Motor neuron (in vitro differentiated cells): Measurements from ENCODE around the gene MS4A10. TPM values are rescaled to one million over a fixed set of nuclear protein-coding genes. Genes with fewer than 3 reads are reported as not detected.

ENCODE experiments used
- ATAC-seq, 8 experiments: fragments of 200-7000 bp; cut with Tn5 transposase; replicated peaks in 6 of 8; 2 replicates each; pipeline ENCODE4 v1.8.0; 2021; ENCODE audit warnings: mild to moderate bottlenecking in 8 of 8, moderate library complexity in 8 of 8
- H3K27ac ChIP-seq, 2 donors: fragments of 250-450 bp; sonication (Bioruptor Pico); 2 replicates each; pipeline ENCODE4 v1.9.0; 2021; ENCODE audit warnings: antibody characterized with exemption in 2 of 2, mild to moderate bottlenecking in 2 of 2, moderate library complexity in 1 of 2
- H3K4me1 ChIP-seq, 2 donors: fragments of 250-450 bp; sonication (Bioruptor Pico); replicated peaks in 1 of 2; 2 replicates each; pipeline ENCODE4 v1.6.1; 2021; ENCODE audit warnings: antibody characterized with exemption in 2 of 2, mild to moderate bottlenecking in 2 of 2, moderate library complexity in 1 of 2
- H3K4me3 ChIP-seq, 5 donors: fragments of 250-450 bp; sonication (Bioruptor Pico); 2 replicates each; pipeline ENCODE4 v1.9.0; 2021; ENCODE audit warnings: antibody characterized with exemption in 5 of 5, mild to moderate bottlenecking in 5 of 5, moderate library complexity in 4 of 5
- WGBS, 10 experiments: fragments of 450-650 bp; shearing (Covaris generic); methylation state at CpG; one replicate each; pipeline ENCODE4 v1.0.0; 2022; 5-methylcytosine and 5-hydroxymethylcytosine counted together
- in situ Hi-C, 9 experiments: fragments of 400-800 bp; cut with MboI; loops; one replicate each; pipeline ENCODE4 v1.15.0; 2021; ENCODE audit warnings: low sequenced_read_pairs in 9 of 9, low pct_unique_long_range_greater_than_20kb in 2 of 9; ENCODE audit not compliant: unreplicated experiment in 9 of 9
- total RNA-seq, 8 experiments: library from RNA; unstranded; fragments of 300-600 nt; gene quantifications; 2 replicates each; pipeline versions ENCODE4 v1.2.3 to v1.2.4, GENCODE V29; 2022

The MS4A10 gene
- total RNA-seq, 8 experiments from 2014 or later = 0.08 to 0.33 (median 0.10) TPM; not detected in 4

DNA sequence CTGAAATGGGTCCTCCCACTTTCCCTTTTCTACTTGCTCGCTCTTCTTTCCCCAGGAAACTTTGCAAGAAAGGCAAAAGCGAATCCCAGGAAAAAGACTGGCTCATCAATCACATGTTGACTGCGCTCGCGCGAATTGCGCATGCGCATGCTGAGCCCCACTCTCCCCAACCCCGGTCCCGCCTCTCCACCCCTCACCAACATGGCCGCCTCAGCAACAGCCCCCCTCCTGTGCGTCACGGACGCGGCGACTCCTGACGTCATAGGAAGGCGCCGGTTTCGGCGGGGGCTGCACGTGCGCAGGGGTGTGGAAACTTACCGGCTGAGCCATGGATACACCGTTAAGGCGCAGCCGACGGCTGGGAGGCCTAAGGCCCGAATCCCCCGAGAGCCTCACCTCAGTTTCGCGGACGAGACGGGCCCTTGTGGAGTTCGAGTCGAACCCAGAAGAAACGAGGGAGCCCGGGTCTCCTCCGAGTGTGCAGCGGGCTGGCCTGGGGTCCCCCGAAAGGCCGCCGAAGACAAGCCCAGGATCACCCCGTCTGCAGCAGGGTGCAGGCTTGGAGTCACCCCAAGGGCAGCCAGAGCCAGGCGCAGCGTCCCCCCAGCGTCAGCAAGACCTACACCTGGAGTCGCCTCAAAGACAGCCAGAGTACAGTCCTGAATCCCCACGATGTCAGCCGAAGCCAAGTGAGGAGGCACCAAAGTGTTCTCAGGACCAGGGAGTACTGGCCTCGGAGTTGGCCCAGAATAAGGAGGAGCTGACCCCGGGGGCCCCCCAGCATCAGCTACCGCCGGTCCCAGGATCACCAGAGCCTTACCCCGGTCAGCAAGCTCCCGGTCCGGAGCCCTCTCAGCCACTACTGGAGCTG lies 56.9 kb downstream of the MS4A10 start, which contains the start of gene CCDC86:
Gene CCDC86, plus strand, starts transcription at position 317 of the 871 bp plus-strand sequence. Its CDS starts 12 bp downstream, at position 329.
- H3K27ac ChIP-seq = peak within 1 kb of the TSS; percentile 31 to 45
- H3K4me3 ChIP-seq = peak within 1 kb of the TSS; percentile 66 to 82 (median 80)
- in situ Hi-C loops = loop anchor here in 4 of 9 experiments (25.0 kb wide), 2 partner anchors 320 to 345 kb away; partner anchors contain the start of gene VPS37C (in 1 of the 4)
- 0 to 2% (median 0%) methylated on average over 1 to 20 of the region's 57 CpGs; no CpG with 5 or more reads in 3 of the 10 experiments for WGBS, 10 experiments
- H3K4me1 ChIP-seq = peaks cover 27 to 29% of the 10 kb centered on the region in 2 donors
- ATAC-seq = peak; percentile 75 to 96 (median 92)

- Histone ChIP-seq H3K4me3 (peak overlapping the region; percentile 66 to 82 (median 80)), H3K27ac (no peak overlapping the region), H3K4me1 (peaks cover 27 to 29% of the 10 kb centered on the region in 2 donors)
- ATAC-seq = no peak
- 0 to 54% (median 17%) methylated on average over 2 to 15 of the region's 23 CpGs for WGBS, 10 experiments
- in situ Hi-C loops = loop anchor here in 4 of 9 experiments (25.0 kb wide), 2 partner anchors 319 to 344 kb away; partner anchors contain the start of gene VPS37C (in 1 of the 4)
These were observed 57.8 kb downstream of the MS4A10 start for GRCh38 chr11:60842668-60843600.

DNA sequence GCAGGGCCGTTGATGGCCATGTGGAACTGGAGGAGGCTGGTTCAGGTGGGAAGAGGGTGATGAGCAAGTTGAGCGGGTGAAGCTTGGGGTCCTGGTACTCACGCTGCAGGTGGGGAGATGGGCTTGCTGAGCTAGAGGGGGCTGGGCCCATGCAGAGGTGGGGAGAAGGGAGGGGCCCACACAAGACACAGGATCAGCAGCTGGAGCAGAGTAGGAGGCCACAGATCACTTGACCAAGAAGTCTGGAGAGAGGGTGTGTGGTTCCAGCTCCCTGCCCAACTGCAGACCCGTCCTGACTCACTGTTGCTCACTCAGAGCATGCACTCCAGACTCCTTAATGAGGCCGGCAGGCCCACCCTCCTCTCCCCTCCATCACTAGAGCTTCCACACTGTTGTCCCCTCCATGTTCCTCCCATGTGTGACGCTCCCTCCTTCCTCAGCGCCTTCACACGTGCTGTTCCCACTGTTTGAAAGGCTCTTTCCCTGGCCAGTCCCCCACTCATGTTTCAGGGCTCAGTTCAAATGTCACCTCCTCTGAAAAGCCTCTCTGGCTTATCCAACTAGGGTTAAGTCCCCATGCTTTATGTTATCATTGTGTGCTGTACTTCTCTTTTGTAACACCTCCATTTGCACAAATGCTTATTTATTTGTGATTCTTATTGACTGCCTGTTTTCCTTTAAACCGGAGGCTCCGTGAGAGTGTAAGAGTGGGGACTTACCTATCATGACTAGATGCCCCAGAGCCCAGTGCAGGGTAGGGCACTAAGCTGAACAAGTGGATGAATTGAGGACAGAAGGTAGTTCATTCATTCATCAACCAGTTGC lies 59.1 kb downstream of the MS4A10 start:
- H3K4me1 ChIP-seq = peaks cover 27 to 29% of the 10 kb centered on the region in 2 donors
- in situ Hi-C loops = loop anchor here in 4 of 9 experiments (25.0 kb wide), 2 partner anchors 318 to 343 kb away; partner anchors contain the start of gene VPS37C (in 1 of the 4)
- no peak overlapping the region for H3K27ac ChIP-seq
- WGBS, 10 experiments = 20 to 100% (median 70%) methylated on average over 1 to 7 of the region's 10 CpGs; no CpG with 5 or more reads in 2 of the 10 experiments
- H3K4me3 ChIP-seq = peak overlapping the region; percentile 66 to 82 (median 80)
- ATAC-seq = peak in 4 of 8 experiments; percentile 2 to 57 (median 20)

DNA sequence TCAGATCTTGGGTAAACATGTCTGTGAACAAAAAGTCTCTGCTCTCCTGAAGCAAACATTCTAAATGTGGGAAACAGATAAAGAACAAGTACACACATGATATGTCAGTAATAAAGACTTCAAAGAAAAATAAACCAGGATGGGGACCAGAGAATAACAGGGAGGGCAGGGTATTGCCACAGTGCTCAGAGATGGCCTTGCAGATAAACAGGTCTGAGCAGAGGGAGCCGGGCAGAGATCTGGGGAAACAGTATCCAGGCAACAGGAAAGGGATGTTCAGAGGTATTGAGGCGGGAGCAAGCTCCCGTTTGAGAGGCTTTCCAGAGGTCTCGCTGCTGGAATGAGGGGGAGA lies 59.7 kb downstream of the MS4A10 start:
- in situ Hi-C loops = loop anchor here in 4 of 9 experiments (25.0 kb wide), 2 partner anchors 317 to 342 kb away; partner anchors contain the start of gene VPS37C (in 1 of the 4)
- Histone ChIP-seq H3K4me3 (peak overlapping the region in 2 of 5 donors; percentile 6 to 82), H3K27ac (no peak overlapping the region), H3K4me1 (peaks cover 27 to 29% of the 10 kb centered on the region in 2 donors)
- WGBS, 10 experiments = 0 to 60% (median 29%) methylated on average over 1 to 4 of the region's 4 CpGs; no CpG with 5 or more reads in 1 of the 10 experiments
- ATAC-seq = peak in 1 of 8 experiments; percentile 45

GRCh38 chr11:60845338-60845737 lies 60.2 kb downstream of the MS4A10 start:
- in situ Hi-C loops = loop anchor here in 4 of 9 experiments (25.0 kb wide), 2 partner anchors 317 to 342 kb away; partner anchors contain the start of gene VPS37C (in 1 of the 4)
- WGBS, 10 experiments = 60 to 95% (median 88%) methylated on average over 1 to 7 of the region's 8 CpGs; no CpG with 5 or more reads in 4 of the 10 experiments
- H3K4me1 ChIP-seq = peaks cover 27 to 29% of the 10 kb centered on the region in 2 donors
- no peak overlapping the region for H3K27ac ChIP-seq
- ATAC-seq = no peak
- peak overlapping the region in 1 of 5 donors; percentile 82 for H3K4me3 ChIP-seq

DNA sequence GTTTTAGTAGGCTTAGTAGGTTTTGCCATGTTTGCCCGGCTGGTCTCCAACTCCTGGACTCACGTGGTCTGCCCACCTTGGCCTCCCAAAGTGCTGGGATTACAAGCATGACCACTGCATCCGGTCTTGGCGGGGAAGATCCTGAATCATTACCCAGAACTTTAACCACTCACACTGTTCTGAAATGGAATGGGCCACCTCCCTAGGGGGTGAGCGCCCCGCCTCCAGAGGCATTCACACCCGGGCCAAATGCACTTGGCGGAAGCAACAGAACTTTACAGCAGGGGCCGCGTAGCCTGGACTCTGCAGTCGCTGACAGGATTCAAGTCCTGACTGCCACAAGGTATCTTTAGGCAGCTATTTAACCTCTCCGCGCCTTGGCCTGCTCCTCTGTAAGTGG lies 62.1 kb downstream of the MS4A10 start:
- no peak overlapping the region for H3K27ac ChIP-seq
- ATAC-seq = no peak
- H3K4me3 ChIP-seq = no peak overlapping the region
- in situ Hi-C loops = loop anchor here in 4 of 9 experiments (25.0 kb wide), 2 partner anchors 315 to 340 kb away; partner anchors contain the start of gene VPS37C (in 1 of the 4)
- 33 to 83% (median 57%) methylated on average over 2 to 5 of the region's 13 CpGs; no CpG with 5 or more reads in 4 of the 10 experiments for WGBS, 10 experiments
- H3K4me1 ChIP-seq = peaks cover 22 to 27% of the 10 kb centered on the region in 2 donors

DNA sequence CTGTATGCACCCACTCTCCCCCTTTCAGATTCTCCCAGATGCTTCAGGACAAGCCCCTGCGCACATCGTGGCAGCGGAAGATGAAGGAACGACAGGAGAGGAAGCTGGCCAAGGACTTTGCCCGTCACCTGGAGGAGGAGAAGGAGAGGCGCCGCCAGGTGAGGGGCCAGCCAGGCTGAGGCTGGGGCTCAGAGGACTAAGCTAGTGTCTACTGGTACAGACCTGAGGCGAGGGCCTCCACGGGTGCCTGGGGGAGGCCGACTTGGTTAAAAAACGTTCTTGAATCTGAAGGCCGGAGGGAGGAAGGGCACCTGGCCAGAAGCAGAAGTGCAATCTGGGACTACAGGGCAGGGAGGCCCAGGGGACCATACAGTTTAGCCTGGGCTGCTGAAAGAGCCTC lies 62.8 kb downstream of the MS4A10 start:
- ATAC-seq = no peak
- Histone ChIP-seq H3K4me3 (no peak overlapping the region), H3K27ac (no peak overlapping the region), H3K4me1 (peaks cover 22 to 25% of the 10 kb centered on the region in 2 donors)
- in situ Hi-C loops = loop anchor here in 4 of 9 experiments (25.0 kb wide), 2 partner anchors 314 to 339 kb away; partner anchors contain the start of gene VPS37C (in 1 of the 4)
- 70 to 92% (median 85%) methylated on average over 1 to 4 of the region's 12 CpGs; no CpG with 5 or more reads in 6 of the 10 experiments for WGBS, 10 experiments

DNA sequence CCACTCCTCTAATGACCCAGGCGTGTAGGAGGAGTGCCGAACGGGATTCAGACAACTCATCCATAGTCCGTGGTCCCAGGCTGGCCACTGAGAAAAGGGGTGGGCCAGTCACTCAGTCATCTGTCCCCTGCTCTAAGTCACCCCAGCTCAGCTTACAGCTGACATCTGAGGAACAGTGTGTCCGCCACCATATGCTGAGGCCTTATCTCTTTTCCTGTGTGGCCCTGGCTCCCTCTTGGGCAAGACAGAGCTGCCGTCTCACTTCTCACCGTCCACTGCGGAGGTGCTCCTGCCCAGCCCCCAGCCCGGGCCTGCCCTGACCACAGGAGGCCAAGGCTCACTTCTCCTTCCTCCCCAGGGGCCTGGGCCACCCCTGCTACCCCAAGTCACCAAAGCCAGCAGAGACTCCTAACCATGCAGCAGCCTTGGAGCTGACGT lies 63.6 kb downstream of the MS4A10 start:
- peaks cover 16% of the 10 kb centered on the region in 2 donors for H3K4me1 ChIP-seq
- in situ Hi-C loops = loop anchor here in 4 of 9 experiments (25.0 kb wide), 2 partner anchors 314 to 339 kb away; partner anchors contain the start of gene VPS37C (in 1 of the 4)
- 40 to 100% (median 60%) methylated on average over 1 of the region's 10 CpGs; no CpG with 5 or more reads in 7 of the 10 experiments for WGBS, 10 experiments
- ATAC-seq = no peak
- no peak overlapping the region for H3K4me3 ChIP-seq
- no peak overlapping the region for H3K27ac ChIP-seq

DNA sequence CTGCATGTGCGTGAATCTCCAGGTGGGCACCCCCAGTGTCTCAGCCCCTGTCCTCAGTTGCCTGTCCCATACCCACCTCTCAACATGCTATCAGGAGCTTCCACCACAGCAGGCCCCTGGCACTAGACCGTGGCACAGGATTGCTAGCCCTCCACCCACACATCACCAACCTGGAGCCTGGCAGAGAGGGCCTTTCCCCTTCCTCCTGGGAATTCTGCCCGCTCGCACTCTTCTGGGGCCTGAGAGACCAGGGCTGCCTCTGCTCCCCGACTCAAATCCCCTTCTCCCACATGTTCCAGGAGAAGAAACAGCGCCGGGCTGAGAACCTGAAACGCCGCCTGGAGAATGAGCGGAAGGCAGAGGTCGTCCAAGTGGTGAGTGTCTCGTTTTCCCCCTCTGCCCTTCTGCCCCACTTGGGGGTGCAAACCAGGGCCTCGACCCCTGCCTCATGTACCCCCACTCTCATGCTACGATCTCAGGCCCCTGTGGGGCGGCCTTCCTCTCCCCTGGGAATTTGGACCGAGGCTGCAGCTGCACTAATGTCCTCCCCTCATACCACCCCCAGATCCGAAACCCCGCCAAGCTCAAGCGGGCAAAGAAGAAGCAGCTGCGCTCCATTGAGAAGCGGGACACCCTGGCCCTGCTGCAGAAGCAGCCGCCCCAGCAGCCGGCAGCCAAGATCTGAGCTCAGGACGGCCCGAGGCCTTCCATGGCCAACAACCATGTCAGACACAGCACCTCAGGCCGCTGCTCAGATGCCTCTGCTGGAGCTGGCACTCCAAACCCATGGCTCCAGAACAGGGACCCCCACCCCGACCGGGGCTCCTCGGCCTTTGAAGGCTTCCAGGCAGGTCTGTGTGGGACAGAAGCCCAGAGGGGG lies 64.7 kb downstream of the MS4A10 start:
- ATAC-seq = no peak
- H3K27ac ChIP-seq = no peak overlapping the region
- in situ Hi-C loops = loop anchor here in 4 of 9 experiments (25.0 kb wide), 2 partner anchors 312 to 337 kb away; partner anchors contain the start of gene VPS37C (in 1 of the 4)
- no peak overlapping the region for H3K4me3 ChIP-seq
- H3K4me1 ChIP-seq = peaks cover 5% of the 10 kb centered on the region in 2 donors
- WGBS, 10 experiments = 80 to 100% (median 94%) methylated on average over 1 to 6 of the region's 29 CpGs; no CpG with 5 or more reads in 5 of the 10 experiments
